GM12891 (cell line): Measurements from ENCODE around the gene PRR14L.

ENCODE experiments used
- POLR2A ChIP-seq: IDR thresholded peaks from 2 replicates; pipeline ENCODE4 v1.6.1; 2011; ENCODE audit warnings: low read depth, low read length, control low read depth
- POLR2AphosphoS5 ChIP-seq: IDR thresholded peaks from 2 replicates; pipeline ENCODE4 v1.6.1; 2011; ENCODE audit warnings: low read depth, low read length, control low read depth
- TAF1 ChIP-seq: IDR thresholded peaks from 2 replicates; pipeline ENCODE4 v1.6.1; 2011; ENCODE audit warnings: low read depth, low read length, control low read depth

DNA sequence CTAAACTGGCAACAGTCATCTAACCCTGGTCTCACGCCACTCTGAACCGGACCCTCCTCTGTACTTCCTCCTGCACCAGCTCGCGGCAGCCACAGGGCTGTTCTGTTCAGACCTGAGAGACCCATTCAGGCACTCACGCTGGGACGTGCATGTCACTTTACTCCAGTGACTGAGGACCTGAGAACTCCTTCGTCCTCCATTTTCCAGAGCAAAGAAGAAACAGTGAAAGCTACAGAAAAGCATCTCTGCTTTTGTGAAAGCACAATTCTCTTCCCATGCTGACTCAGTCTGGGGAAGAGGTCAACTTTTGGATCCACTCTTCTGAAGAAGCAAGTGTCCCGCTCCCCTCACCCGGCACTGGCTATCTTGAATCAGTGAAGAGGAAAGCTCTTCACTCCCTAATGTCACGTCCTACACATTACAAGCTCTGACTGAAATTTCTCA is 112.5 kb downstream of the PRR14L start:
- peak; percentile 71 for TF ChIP-seq POLR2AphosphoS5
- TF ChIP-seq POLR2A: peak; percentile 81
- TF ChIP-seq TAF1: peak; percentile 76; the same call in 1 of the 2 replicates
